DMS53 treated with DMSO at 0.1 percent for 48 hours (cell line): ENCODE measurements around the gene AMACR.
"Not testable (repeated sequence)": the region's sequence is repeated elsewhere in the genome, so short reads cannot be mapped to it uniquely, and the experiment has no call there.

ENCODE experiments used
- DNase-seq: peaks from one replicate; lab custom pipeline; 2025; ENCODE audit not compliant: unreplicated experiment; lab: John Stamatoyannopoulos, UW

The AMACR gene

GRCh38 chr5:33969572-33970452 lies 38.0 kb downstream of the AMACR start:
- DNase-seq = no peak

DNA sequence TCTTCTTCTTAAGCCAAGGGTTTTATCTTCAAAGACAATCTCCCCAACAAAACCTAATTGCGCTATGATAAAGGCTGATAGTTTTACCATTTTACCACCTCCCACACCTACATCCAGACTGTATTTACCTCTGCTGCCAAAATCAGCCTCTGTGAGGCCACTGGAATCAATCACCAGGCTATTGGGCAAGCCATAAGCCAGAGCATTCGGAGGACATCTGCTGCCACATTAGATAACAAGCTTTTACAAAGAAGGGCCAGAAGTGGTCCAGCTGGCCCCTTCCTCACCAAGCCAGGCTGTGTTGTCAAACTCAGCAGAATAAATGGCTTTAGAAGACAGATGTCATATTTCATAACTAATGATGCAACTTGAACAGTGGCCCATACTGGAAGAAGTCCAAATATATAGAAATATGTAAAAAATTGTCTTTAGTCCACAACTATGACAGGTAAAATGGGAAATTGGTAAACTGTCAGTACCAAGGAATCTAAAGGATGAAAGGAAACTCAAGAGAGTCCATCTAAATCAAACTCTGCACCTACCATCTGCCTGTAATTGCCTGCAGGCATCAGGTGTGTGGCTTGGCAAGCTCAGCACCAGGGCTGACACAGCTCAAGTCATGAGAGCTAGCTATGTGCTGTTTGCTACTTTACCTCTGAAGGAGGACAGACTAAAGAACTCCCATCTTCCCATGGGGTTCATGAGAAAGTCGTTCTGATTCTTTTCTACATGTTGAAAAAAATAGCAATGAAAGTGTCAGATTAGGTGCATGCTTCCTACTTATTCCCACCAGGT lies 39.4 kb downstream of the AMACR start:
- DNase-seq = no peak

DNA sequence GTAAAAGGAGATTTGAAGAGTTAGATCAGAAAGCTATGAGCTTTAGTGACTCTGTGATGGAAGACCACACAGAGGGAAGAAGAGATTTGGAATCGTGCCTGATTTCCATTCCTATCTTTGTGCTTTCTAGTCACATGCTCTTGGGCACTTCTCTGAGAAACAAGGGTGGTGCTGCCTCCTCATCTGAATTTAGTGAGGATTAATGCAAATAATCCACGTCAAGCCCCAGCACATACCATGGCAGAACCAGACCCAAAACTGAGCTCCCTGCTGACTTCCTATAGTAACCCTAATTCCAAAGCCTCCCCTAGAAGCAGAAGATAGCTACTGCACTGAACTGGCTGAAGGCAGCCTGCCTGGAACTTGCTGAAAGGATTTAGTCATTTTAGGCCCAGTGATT lies 41.0 kb downstream of the AMACR start:
- no peak for DNase-seq

DNA sequence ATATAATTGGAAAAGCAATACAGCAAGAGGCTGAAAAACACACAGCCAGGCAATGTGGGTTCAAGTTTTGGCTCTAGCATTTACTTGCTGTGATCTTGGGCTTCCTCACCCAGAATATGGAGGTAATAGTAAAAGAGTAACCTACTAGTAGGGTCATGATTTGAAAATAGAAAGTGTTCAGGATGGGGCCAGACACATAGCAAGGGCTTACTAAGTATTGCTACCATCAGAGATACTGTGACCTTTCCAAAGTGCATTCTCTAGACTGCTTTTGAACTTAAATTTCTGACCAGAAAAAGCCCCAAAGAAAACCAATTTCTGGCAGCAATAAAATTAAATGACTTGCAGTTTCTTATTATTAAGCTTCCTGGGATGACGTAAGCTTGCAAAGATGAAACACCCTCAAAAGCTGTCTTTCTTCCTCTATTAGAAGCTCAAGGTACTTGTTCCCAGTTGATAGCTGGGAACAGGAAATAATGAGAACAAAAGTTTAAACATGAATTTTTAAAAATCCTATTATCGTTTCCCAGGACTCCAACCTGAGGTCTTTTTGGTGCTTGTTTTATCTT lies 43.6 kb downstream of the AMACR start:
- no peak for DNase-seq

DNA sequence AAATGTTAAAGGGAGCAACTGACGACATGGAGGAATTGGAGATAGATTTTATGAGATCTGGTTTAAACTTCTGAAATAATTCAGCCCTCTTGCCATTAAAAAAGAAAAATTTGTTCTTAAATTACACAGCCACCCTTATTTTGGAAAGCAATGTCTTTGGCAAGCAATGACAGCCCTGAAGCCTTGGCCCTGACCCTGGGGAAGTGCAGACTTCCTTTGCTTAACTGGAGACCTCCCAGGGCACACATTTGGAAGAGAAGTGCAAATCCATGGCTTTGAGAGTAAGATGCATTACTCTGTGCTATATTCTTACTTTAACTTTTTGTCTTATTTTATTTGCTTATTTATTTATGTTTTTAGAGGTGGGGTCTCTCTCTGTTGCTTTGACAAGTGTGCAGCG lies 49.7 kb downstream of the AMACR start:
- no peak for DNase-seq

GRCh38 chr5:33957577-33958150 lies 50.2 kb downstream of the AMACR start:
- no peak for DNase-seq

DNA sequence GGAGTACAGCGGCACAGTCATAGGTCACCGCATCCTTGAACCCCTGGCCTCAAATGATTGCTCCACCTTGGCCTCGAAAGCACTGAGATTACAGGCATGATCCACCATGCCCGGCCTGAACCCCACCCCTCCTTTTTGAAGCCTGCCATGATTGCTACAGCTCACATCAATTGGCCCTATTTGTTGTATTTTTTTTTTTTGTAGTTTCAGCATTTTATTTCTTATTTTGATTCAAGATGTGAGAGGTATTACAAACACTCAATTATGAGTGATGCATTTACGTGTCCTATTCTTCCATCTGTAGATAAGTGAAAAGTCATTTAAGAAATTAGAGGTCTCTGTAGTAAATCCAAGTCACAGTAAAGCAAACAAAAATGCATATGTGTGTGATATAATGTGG lies 55.7 kb downstream of the AMACR start:
- DNase-seq = not testable (repeated sequence)

DNA sequence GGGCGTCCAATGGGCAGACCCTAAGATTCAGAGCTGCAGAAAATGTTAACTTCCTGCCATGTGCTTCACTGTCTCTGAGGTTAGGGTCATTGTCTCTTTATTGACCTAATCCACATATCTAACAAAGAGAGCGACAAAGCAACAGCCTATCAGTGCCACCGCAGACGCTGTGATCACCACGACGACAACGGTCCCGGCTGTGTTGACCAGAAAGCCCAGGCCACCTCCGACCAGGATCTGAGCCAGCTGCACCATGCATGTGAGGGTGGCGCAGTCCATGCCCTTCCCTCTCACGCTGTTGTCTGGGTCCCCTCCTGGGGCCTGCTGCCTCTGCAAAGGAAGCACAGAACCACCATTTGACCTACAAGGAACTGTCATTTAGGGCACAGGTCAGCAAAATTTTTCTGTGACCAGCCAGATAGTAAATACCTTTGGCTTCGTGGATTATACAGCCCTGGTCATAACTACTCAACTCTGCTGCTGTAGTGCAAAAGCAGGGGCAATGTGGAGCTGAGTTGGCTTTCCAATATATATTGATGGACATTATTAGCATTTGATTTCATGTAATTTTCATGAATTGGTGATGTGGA lies 63.2 kb downstream of the AMACR start:
- DNase-seq = no peak

DNA sequence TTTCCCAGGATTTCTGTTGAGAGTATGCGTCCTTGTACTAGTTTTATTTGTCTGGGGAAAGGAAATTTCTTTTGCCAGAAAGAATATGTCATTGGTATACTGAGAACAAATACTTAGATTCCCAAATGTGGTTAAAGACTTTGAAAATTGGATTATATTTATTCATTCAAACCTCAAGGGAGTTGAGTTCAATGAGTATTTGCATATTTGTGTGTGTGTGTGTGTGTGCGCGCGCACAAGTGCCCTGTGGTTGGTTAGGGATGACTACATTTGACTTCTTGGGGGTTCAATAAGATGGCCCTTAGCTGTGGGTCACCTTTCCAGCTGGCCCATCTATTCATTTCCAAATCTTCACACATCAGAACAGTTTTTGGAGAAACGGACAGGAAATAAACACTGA lies 66.8 kb downstream of the AMACR start:
- DNase-seq = no peak

DNA sequence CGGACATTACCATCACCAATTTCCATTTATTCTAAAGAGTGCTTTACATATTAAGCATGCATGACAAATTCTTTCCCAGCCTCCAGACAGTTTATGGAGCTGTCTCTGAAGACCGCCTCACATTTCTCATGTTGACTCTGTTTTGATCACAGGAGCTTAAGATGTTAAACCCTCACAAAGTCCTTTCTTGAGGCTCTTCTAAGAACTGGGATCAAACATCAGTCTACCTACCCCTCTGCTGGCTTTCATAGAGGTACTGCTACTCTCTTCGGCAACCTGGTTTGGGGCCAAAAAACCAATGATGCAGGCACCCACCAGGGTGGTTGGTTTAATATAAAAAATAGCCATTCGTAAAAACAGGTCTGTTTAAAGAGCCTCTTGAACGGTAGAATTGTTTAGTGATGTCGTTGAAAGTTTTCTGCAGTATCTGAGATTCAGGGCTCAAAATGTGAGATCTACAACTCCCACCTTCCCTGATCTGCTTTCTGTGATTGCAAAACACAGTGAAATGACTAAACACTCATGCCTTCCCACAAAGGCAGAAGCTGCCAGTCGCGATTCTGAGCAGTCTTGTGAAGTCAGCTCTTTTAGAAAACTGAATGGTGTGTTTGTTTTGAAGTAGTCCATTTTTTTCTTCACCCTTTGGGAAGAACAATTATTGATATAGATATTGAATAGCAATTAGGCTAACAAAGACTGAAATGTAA lies 68.1 kb downstream of the AMACR start:
- DNase-seq = no peak

DNA sequence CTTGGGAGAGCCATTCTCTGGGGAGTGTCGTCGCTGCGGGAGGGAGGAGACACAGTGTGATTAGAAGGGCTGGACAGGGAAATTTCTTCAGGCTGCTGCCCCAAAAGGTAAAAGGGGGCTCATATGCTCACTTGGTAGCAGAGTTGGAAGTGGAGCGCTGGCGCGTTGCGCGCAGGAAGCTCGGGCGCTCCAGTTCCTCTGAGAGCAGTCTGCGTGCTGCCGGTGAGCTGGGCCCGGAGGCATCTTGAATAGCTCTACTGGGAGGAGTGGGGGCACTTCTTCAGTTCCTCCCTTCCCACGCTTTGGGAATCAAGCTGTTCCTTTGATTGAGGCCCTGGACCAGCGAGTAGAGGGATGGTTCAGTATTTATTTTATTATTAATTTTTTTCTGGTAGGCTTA lies 69.0 kb downstream of the AMACR start:
- no peak for DNase-seq

GRCh38 chr5:33938507-33938796 lies 69.4 kb downstream of the AMACR start:
- DNase-seq = no peak

- no peak for DNase-seq
Observed at GRCh38 chr5:33937707-33938506, 69.9 kb downstream of the AMACR start.

DNA sequence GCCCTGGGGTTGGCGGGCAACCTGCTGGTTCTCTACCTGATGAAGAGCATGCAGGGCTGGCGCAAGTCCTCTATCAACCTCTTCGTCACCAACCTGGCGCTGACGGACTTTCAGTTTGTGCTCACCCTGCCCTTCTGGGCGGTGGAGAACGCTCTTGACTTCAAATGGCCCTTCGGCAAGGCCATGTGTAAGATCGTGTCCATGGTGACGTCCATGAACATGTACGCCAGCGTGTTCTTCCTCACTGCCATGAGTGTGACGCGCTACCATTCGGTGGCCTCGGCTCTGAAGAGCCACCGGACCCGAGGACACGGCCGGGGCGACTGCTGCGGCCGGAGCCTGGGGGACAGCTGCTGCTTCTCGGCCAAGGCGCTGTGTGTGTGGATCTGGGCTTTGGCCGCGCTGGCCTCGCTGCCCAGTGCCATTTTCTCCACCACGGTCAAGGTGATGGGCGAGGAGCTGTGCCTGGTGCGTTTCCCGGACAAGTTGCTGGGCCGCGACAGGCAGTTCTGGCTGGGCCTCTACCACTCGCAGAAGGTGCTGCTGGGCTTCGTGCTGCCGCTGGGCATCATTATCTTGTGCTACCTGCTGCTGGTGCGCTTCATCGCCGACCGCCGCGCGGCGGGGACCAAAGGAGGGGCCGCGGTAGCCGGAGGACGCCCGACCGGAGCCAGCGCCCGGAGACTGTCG lies 70.7 kb downstream of the AMACR start:
- DNase-seq = no peak

DNA sequence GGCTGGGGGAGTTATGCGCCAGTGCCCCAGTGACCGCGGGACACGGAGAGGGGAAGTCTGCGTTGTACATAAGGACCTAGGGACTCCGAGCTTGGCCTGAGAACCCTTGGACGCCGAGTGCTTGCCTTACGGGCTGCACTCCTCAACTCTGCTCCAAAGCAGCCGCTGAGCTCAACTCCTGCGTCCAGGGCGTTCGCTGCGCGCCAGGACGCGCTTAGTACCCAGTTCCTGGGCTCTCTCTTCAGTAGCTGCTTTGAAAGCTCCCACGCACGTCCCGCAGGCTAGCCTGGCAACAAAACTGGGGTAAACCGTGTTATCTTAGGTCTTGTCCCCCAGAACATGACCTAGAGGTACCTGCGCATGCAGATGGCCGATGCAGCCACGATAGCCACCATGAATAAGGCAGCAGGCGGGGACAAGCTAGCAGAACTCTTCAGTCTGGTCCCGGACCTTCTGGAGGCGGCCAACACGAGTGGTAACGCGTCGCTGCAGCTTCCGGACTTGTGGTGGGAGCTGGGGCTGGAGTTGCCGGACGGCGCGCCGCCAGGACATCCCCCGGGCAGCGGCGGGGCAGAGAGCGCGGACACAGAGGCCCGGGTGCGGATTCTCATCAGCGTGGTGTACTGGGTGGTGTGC lies 71.4 kb downstream of the AMACR start, which contains the start of gene RXFP3:
Gene RXFP3 (plus strand): TSS at position 6 of the 636 bp plus-strand sequence. CDS start 355 bp downstream, at position 361.
- DNase-seq = no peak
